Activated naive CD4-positive, alpha-beta T cell treated with anti-CD3 and anti-CD28 coated beads, Interleukin-2, amount 10 ng/mL, durations not matched to agents 7 days and 5 days (primary cell): ENCODE data around the gene ARMC9.
"Not testable (repeated sequence)": the region's sequence is repeated elsewhere in the genome, so short reads cannot be mapped to it uniquely, and the experiment has no call there.

Experiments
- CTCF ChIA-PET: fragments of 350-600 bp; sonication (Branson Sonifier 250); formaldehyde crosslinking; loops from one replicate; lab custom pipeline; 2021; ENCODE audit warnings: antibody characterized with exemption; lab: Charles Lee
- DNase-seq: peaks from one replicate; pipeline ENCODE4 v3.0.0-alpha.2; 2020
- H3K27ac Mint-ChIP-seq: one replicate; pipeline ENCODE4 v1.8.0; 2021; ENCODE audit warnings: mild to moderate bottlenecking, moderate library complexity, mixed read lengths
- H3K27me3 Mint-ChIP-seq: one replicate; pipeline ENCODE4 v1.8.0; 2021; ENCODE audit warnings: mild to moderate bottlenecking, mixed read lengths
- H3K36me3 Mint-ChIP-seq: one replicate; pipeline ENCODE4 v1.8.0; 2021; ENCODE audit warnings: mixed read lengths
- H3K4me1 Mint-ChIP-seq: one replicate; pipeline ENCODE4 v1.8.0; 2021; ENCODE audit warnings: mixed read lengths
- H3K4me3 Mint-ChIP-seq: one replicate; pipeline ENCODE4 v1.8.0; 2021; ENCODE audit warnings: mild to moderate bottlenecking, moderate library complexity, mixed read lengths
- H3K9me3 Mint-ChIP-seq: one replicate; pipeline ENCODE4 v1.8.0; 2021; ENCODE audit warnings: mixed read lengths

Gene ARMC9

GRCh38 chr2:231172025-231172424 lies 26.4 kb upstream of the ARMC9 start:
- DNase-seq, result no peak
- no peaks in the 10 kb centered on the region for H3K27me3 Mint-ChIP-seq
- no peak overlapping the region for H3K4me3 Mint-ChIP-seq
- CTCF ChIA-PET, result no interaction called here
- H3K4me1 Mint-ChIP-seq, result no peaks in the 10 kb centered on the region
- peaks cover 34% of the 10 kb centered on the region for H3K36me3 Mint-ChIP-seq
- no peaks in the 10 kb centered on the region for H3K9me3 Mint-ChIP-seq
- H3K27ac Mint-ChIP-seq, result no peak overlapping the region

GRCh38 chr2:231174211-231174651 lies 24.2 kb upstream of the ARMC9 start:
- H3K27me3 Mint-ChIP-seq, result no peaks in the 10 kb centered on the region
- H3K9me3 Mint-ChIP-seq, result no peaks in the 10 kb centered on the region
- DNase-seq, result no peak
- no peak overlapping the region for H3K27ac Mint-ChIP-seq
- no peak overlapping the region for H3K4me3 Mint-ChIP-seq
- peaks cover 25% of the 10 kb centered on the region for H3K36me3 Mint-ChIP-seq
- CTCF ChIA-PET, result no interaction called here
- H3K4me1 Mint-ChIP-seq, result peaks cover 3% of the 10 kb centered on the region

GRCh38 chr2:231176066-231176465 lies 22.4 kb upstream of the ARMC9 start:
- CTCF ChIA-PET, result interaction anchor here (0.6 kb wide), 1 partner anchor 55 kb away, joined by 3 read pairs; no protein-coding TSS in a partner anchor
- H3K27ac Mint-ChIP-seq, result no peak overlapping the region
- H3K27me3 Mint-ChIP-seq, result no peaks in the 10 kb centered on the region
- H3K36me3 Mint-ChIP-seq, result peaks cover 15% of the 10 kb centered on the region
- no peak for DNase-seq
- H3K9me3 Mint-ChIP-seq, result no peaks in the 10 kb centered on the region
- H3K4me1 Mint-ChIP-seq, result peaks cover 11% of the 10 kb centered on the region
- H3K4me3 Mint-ChIP-seq, result no peak overlapping the region

- no peak overlapping the region for H3K27ac Mint-ChIP-seq
- CTCF ChIA-PET, result no interaction called here
Observed at GRCh38 chr2:231177156-231178025, 21.0 kb upstream of the ARMC9 start.

GRCh38 chr2:231178805-231179204 lies 19.6 kb upstream of the ARMC9 start:
- H3K4me1 Mint-ChIP-seq, result peaks cover 11% of the 10 kb centered on the region
- H3K27me3 Mint-ChIP-seq, H3K27ac Mint-ChIP-seq, CTCF ChIA-PET, H3K4me3 Mint-ChIP-seq, DNase-seq, H3K9me3 Mint-ChIP-seq, H3K36me3 Mint-ChIP-seq: not testable (repeated sequence)

More at GRCh38 chr2:231177156-231178025, 21.0 kb upstream of the ARMC9 start:
- Mint-ChIP-seq H3K27me3 (no peaks in the 10 kb centered on the region), H3K9me3 (no peaks in the 10 kb centered on the region), H3K4me1 (peaks cover 11% of the 10 kb centered on the region), H3K4me3 (no peak overlapping the region), H3K36me3 (peaks cover 12% of the 10 kb centered on the region)
- DNase-seq, result no peak

GRCh38 chr2:231181860-231182512 lies 16.4 kb upstream of the ARMC9 start:
- peaks cover 11% of the 10 kb centered on the region for H3K4me1 Mint-ChIP-seq
- no peak overlapping the region for H3K4me3 Mint-ChIP-seq
- H3K27me3 Mint-ChIP-seq, result peaks cover 15% of the 10 kb centered on the region
- DNase-seq, result no peak
- CTCF ChIA-PET, result no interaction called here
- H3K27ac Mint-ChIP-seq, result no peak overlapping the region
- H3K9me3 Mint-ChIP-seq, result no peaks in the 10 kb centered on the region
- H3K36me3 Mint-ChIP-seq, result no peaks in the 10 kb centered on the region

GRCh38 chr2:231182513-231182899 lies 15.9 kb upstream of the ARMC9 start:
- Mint-ChIP-seq H3K27ac (no peak overlapping the region), H3K27me3 (peaks cover 18% of the 10 kb centered on the region), H3K4me3 (no peak overlapping the region), H3K4me1 (peaks cover 11% of the 10 kb centered on the region), H3K36me3 (no peaks in the 10 kb centered on the region), H3K9me3 (no peaks in the 10 kb centered on the region)
- DNase-seq, result no peak
- CTCF ChIA-PET, result no interaction called here

- no peak for DNase-seq
- Mint-ChIP-seq H3K9me3 (no peaks in the 10 kb centered on the region), H3K4me3 (no peak overlapping the region), H3K27ac (no peak overlapping the region), H3K4me1 (peaks cover 10% of the 10 kb centered on the region), H3K36me3 (no peaks in the 10 kb centered on the region), H3K27me3 (peaks cover 30% of the 10 kb centered on the region)
- CTCF ChIA-PET, result no interaction called here
Observed at GRCh38 chr2:231183851-231184250, 14.6 kb upstream of the ARMC9 start.

- Mint-ChIP-seq H3K9me3 (no peaks in the 10 kb centered on the region), H3K4me1 (peaks cover 8% of the 10 kb centered on the region), H3K4me3 (no peak overlapping the region), H3K27me3 (peaks cover 35% of the 10 kb centered on the region), H3K27ac (no peak overlapping the region), H3K36me3 (no peaks in the 10 kb centered on the region)
- no peak for DNase-seq
- CTCF ChIA-PET, result no interaction called here
Observed at GRCh38 chr2:231184319-231184718, 14.1 kb upstream of the ARMC9 start.

- Mint-ChIP-seq H3K9me3 (no peaks in the 10 kb centered on the region), H3K27ac (no peak overlapping the region), H3K4me1 (peaks cover under 1% of the 10 kb centered on the region), H3K27me3 (peaks cover 41% of the 10 kb centered on the region), H3K36me3 (no peaks in the 10 kb centered on the region), H3K4me3 (no peak overlapping the region)
- DNase-seq, result no peak
- CTCF ChIA-PET, result no interaction called here
Observed at GRCh38 chr2:231185050-231185725, 13.2 kb upstream of the ARMC9 start.

- no peaks in the 10 kb centered on the region for H3K4me1 Mint-ChIP-seq
- H3K36me3 Mint-ChIP-seq, result no peaks in the 10 kb centered on the region
- no peak overlapping the region for H3K27ac Mint-ChIP-seq
- H3K27me3 Mint-ChIP-seq, result peaks cover 48% of the 10 kb centered on the region
- CTCF ChIA-PET, result no interaction called here
- no peak for DNase-seq
- H3K9me3 Mint-ChIP-seq, result no peaks in the 10 kb centered on the region
- H3K4me3 Mint-ChIP-seq, result no peak overlapping the region
Observed at GRCh38 chr2:231185886-231186285, 12.5 kb upstream of the ARMC9 start.

- Mint-ChIP-seq H3K4me1 (no peaks in the 10 kb centered on the region), H3K9me3 (no peaks in the 10 kb centered on the region), H3K4me3 (no peak overlapping the region), H3K36me3 (no peaks in the 10 kb centered on the region), H3K27ac (no peak overlapping the region), H3K27me3 (peaks cover 53% of the 10 kb centered on the region)
- CTCF ChIA-PET, result no interaction called here
- DNase-seq, result no peak
Observed at GRCh38 chr2:231186325-231186724, 12.1 kb upstream of the ARMC9 start.

- DNase-seq, result no peak
- H3K27ac Mint-ChIP-seq, result no peak overlapping the region
- no peaks in the 10 kb centered on the region for H3K36me3 Mint-ChIP-seq
- H3K27me3 Mint-ChIP-seq, result peaks cover 68% of the 10 kb centered on the region
- H3K9me3 Mint-ChIP-seq, result no peaks in the 10 kb centered on the region
- no peak overlapping the region for H3K4me3 Mint-ChIP-seq
- CTCF ChIA-PET, result no interaction called here
- no peaks in the 10 kb centered on the region for H3K4me1 Mint-ChIP-seq
Observed at GRCh38 chr2:231187736-231188505, 10.5 kb upstream of the ARMC9 start.
